SJSA1 (cell line): ENCODE measurements around the gene B4GALT3. TPM values are rescaled to one million over a fixed set of nuclear protein-coding genes. Genes with fewer than 3 reads are reported as not detected.

Source experiments
- DNase-seq, 2 experiments: peaks; one replicate each; pipeline ENCODE4 v3.0.0-alpha.2; 2015 to 2020; ENCODE audit warnings: low spot score in 2 of 2, low read depth in 1 of 2
- H3K27ac ChIP-seq: fragments of 250-450 bp; sonication (Bioruptor Pico); 2 replicates; pipeline ENCODE4 v1.5.1; 2020; ENCODE audit warnings: mild to moderate bottlenecking, moderate library complexity
- H3K27me3 ChIP-seq: fragments of 250-450 bp; sonication (Bioruptor Pico); replicated peaks from 2 replicates; pipeline ENCODE4 v1.5.1; 2020; ENCODE audit warnings: mild to moderate bottlenecking, moderate library complexity
- H3K36me3 ChIP-seq: fragments of 250-450 bp; sonication (Bioruptor Pico); 2 replicates; pipeline ENCODE4 v1.5.1; 2020; ENCODE audit warnings: mild to moderate bottlenecking
- H3K4me1 ChIP-seq: fragments of 250-450 bp; sonication (Bioruptor Pico); replicated peaks from 2 replicates; pipeline ENCODE4 v1.6.1; 2021; ENCODE audit warnings: mild to moderate bottlenecking
- H3K4me3 ChIP-seq: fragments of 250-450 bp; sonication (Bioruptor Pico); 2 replicates; pipeline ENCODE4 v1.5.1; 2020; ENCODE audit warnings: mild to moderate bottlenecking
- H3K9me3 ChIP-seq: fragments of 250-450 bp; sonication (Bioruptor Pico); replicated peaks from 2 replicates; pipeline ENCODE4 v1.5.1; 2020; ENCODE audit warnings: mild to moderate bottlenecking
- total RNA-seq: library from RNA; depleted of rRNA; stranded (reverse); fragments of >200 nt; shearing (Covaris generic); gene quantifications from 2 replicates; pipeline ENCODE4 v1.2.3, GENCODE V29; 2014

Gene B4GALT3
- total RNA-seq, 1 experiment from 2014 or later, result 37.0 TPM

GRCh38 chr1:161158316-161159010 lies 18.8 kb downstream of the B4GALT3 start:
- Histone ChIP-seq H3K27ac (peak overlapping the region; percentile 70), H3K27me3 (no peaks in the 10 kb centered on the region), H3K4me3 (peak overlapping the region; percentile 67; the same call in 1 of the 2 replicates), H3K4me1 (peaks cover 23% of the 10 kb centered on the region), H3K36me3 (peaks cover 66% of the 10 kb centered on the region), H3K9me3 (no peaks in the 10 kb centered on the region)
- DNase-seq, result no peak

GRCh38 chr1:161157867-161158266 lies 19.4 kb downstream of the B4GALT3 start:
- Histone ChIP-seq H3K27ac (no peak overlapping the region), H3K27me3 (no peaks in the 10 kb centered on the region), H3K36me3 (peaks cover 61% of the 10 kb centered on the region), H3K9me3 (no peaks in the 10 kb centered on the region), H3K4me3 (no peak overlapping the region), H3K4me1 (peaks cover 23% of the 10 kb centered on the region)
- no peak for DNase-seq

- Histone ChIP-seq H3K27ac (peak within 1 kb of the TSS; percentile 93), H3K9me3 (no peaks in the 10 kb centered on the region), H3K27me3 (no peaks in the 10 kb centered on the region), H3K36me3 (peaks cover 33% of the 10 kb centered on the region), H3K4me1 (peaks cover 9% of the 10 kb centered on the region), H3K4me3 (peak within 1 kb of the TSS; percentile 59)
- DNase-seq, result peak; percentile 85 to 91
Measured at GRCh38 chr1:161153682-161154337, 23.5 kb downstream of the B4GALT3 start, which contains the start of gene UFC1. TSS of gene UFC1 (plus strand) at chr1:161153978. CDS start at chr1:161153998, 20 bp downstream.

- DNase-seq, result no peak
- peak overlapping the region; percentile 93 for H3K27ac ChIP-seq
- no peaks in the 10 kb centered on the region for H3K27me3 ChIP-seq
- H3K9me3 ChIP-seq, result no peaks in the 10 kb centered on the region
- H3K4me1 ChIP-seq, result peaks cover 6% of the 10 kb centered on the region
- H3K4me3 ChIP-seq, result peak overlapping the region; percentile 59
- H3K36me3 ChIP-seq, result peaks cover 27% of the 10 kb centered on the region
Measured at GRCh38 chr1:161153176-161153575, 24.1 kb downstream of the B4GALT3 start.

GRCh38 chr1:161145832-161146231 lies 31.5 kb downstream of the B4GALT3 start:
- Histone ChIP-seq H3K27me3 (no peaks in the 10 kb centered on the region), H3K36me3 (no peaks in the 10 kb centered on the region), H3K27ac (no peak overlapping the region), H3K4me1 (no peaks in the 10 kb centered on the region), H3K9me3 (no peaks in the 10 kb centered on the region), H3K4me3 (no peak overlapping the region)
- no peak for DNase-seq

- no peaks in the 10 kb centered on the region for H3K9me3 ChIP-seq
- H3K27me3 ChIP-seq, result no peaks in the 10 kb centered on the region
- DNase-seq, result no peak
- H3K4me1 ChIP-seq, result no peaks in the 10 kb centered on the region
- 0 out of 2 replicates have a peak, but pooled peaks cover 2% of the 10 kb centered on the region for H3K36me3 ChIP-seq
- H3K4me3 ChIP-seq, result no peak overlapping the region
- H3K27ac ChIP-seq, result no peak overlapping the region
Measured at GRCh38 chr1:161140755-161141400, 36.4 kb downstream of the B4GALT3 start.

GRCh38 chr1:161139766-161140165 lies 37.5 kb downstream of the B4GALT3 start:
- Histone ChIP-seq H3K4me1 (no peaks in the 10 kb centered on the region), H3K27me3 (no peaks in the 10 kb centered on the region), H3K27ac (no peak overlapping the region), H3K9me3 (no peaks in the 10 kb centered on the region), H3K36me3 (peaks cover 2% of the 10 kb centered on the region), H3K4me3 (no peak overlapping the region)
- no peak for DNase-seq

- Histone ChIP-seq H3K27ac (no peak overlapping the region), H3K4me1 (peaks cover 8% of the 10 kb centered on the region), H3K4me3 (no peak overlapping the region), H3K36me3 (peaks cover 2% of the 10 kb centered on the region), H3K9me3 (no peaks in the 10 kb centered on the region), H3K27me3 (no peaks in the 10 kb centered on the region)
- DNase-seq, result no peak
Measured at GRCh38 chr1:161138431-161138830, 38.9 kb downstream of the B4GALT3 start.

GRCh38 chr1:161137881-161138280 lies 39.4 kb downstream of the B4GALT3 start:
- H3K36me3 ChIP-seq, result peaks cover 2% of the 10 kb centered on the region
- no peak overlapping the region for H3K4me3 ChIP-seq
- DNase-seq, result no peak
- H3K4me1 ChIP-seq, result peaks cover 8% of the 10 kb centered on the region
- no peak overlapping the region for H3K27ac ChIP-seq
- H3K27me3 ChIP-seq, result no peaks in the 10 kb centered on the region
- no peaks in the 10 kb centered on the region for H3K9me3 ChIP-seq

GRCh38 chr1:161133220-161133740 lies 44.0 kb downstream of the B4GALT3 start:
- H3K4me3 ChIP-seq, result peak overlapping the region; percentile 68
- no peaks in the 10 kb centered on the region for H3K9me3 ChIP-seq
- peak overlapping the region; percentile 98 for H3K27ac ChIP-seq
- peaks cover 8% of the 10 kb centered on the region for H3K4me1 ChIP-seq
- H3K36me3 ChIP-seq, result peaks cover 29% of the 10 kb centered on the region
- H3K27me3 ChIP-seq, result no peaks in the 10 kb centered on the region
- no peak for DNase-seq

GRCh38 chr1:161132410-161133219 lies 44.7 kb downstream of the B4GALT3 start, which contains the start of gene DEDD:
TSS of gene DEDD (minus strand) at chr1:161132667. CDS start at chr1:161124462, 8,205 bp downstream.
- Histone ChIP-seq H3K4me3 (peak within 1 kb of the TSS; percentile 68), H3K36me3 (peaks cover 36% of the 10 kb centered on the region), H3K27ac (peak within 1 kb of the TSS; percentile 98), H3K27me3 (no peaks in the 10 kb centered on the region), H3K4me1 (peaks cover 8% of the 10 kb centered on the region), H3K9me3 (no peaks in the 10 kb centered on the region)
- peak; percentile 96 to 98 for DNase-seq

GRCh38 chr1:161131523-161132409 lies 45.5 kb downstream of the B4GALT3 start:
- peaks cover 44% of the 10 kb centered on the region for H3K36me3 ChIP-seq

More at GRCh38 chr1:161131523-161132409, 45.5 kb downstream of the B4GALT3 start:
- peak in 1 of 2 experiments; percentile 28 for DNase-seq
- peak overlapping the region; percentile 68 for H3K4me3 ChIP-seq
- no peaks in the 10 kb centered on the region for H3K9me3 ChIP-seq
- H3K27ac ChIP-seq, result peak overlapping the region; percentile 98
- H3K4me1 ChIP-seq, result peaks cover 8% of the 10 kb centered on the region
- no peaks in the 10 kb centered on the region for H3K27me3 ChIP-seq
